ENCODE measurements around the gene PELI3. TPM values are rescaled to one million over a fixed set of nuclear protein-coding genes. Genes with fewer than 3 reads are reported as not detected.

Gene PELI3
- total RNA-seq, 1 donor from 2014 or later: 9.4 TPM

DNA sequence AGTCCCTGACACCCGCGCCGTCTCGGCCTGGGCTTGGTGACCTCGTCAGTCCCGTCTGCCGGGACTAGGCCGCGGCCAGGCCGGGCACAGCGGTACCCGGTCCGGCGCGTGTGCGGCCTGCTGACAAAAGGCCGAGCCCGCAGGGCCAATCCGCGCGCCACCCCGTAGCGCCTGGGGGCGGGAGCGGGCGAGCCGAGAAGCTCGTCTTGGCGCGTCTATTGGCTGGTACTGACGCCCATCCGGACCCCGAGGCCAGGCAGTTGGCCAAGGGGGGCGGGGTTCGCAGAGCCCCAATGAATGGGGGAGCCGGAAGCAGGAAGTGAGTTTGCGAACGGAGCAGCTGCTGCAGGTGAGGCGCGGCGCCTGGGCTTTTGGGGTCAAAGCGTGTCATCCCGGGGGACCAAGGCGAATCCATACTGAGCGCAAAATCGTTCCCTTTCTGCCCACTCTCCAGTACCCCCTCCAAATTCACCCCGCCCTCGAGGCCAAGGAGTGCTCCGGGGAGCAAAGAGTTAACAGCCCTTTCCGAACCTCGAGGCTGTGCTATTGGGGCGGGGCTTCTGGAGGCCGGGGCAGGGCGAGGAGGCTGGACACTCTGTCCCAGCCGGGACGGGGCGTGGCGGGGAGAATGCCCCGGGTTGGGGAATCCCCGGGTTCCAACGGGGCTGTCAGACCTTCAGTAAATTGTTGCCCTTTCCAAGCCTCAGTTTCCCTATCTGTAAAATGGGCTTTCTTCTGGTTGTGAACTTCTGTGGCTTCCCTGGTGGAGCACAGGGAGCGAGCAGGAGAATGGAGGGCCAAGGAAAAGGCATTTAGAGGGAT is 13.6 kb downstream of the PELI3 start, which contains the start of gene DPP3:
DPP3 (plus strand) TSS at position 318 of the 822 bp plus-strand sequence. CDS start 1,767 bp downstream, outside the sequence.
- Histone ChIP-seq H3K4me3 (ENCODE audit: low read length in 3 of 3) (peak within 1 kb of the TSS; percentile 84 to 91 (median 90)), H3K4me1 (ENCODE audit: control insufficient read depth in 3 of 3, insufficient read depth in 3 of 3, low read length in 3 of 3) (peaks cover 19 to 40% (median 24%) of the 10 kb centered on the region in 3 donors), H3K27ac (ENCODE audit: low read depth, low read length) (peak within 1 kb of the TSS; percentile 92), H3K9ac (ENCODE audit: low read depth in 1 of 3, low read length in 3 of 3) (peak within 1 kb of the TSS; percentile 93 to 98 (median 95)), H3K36me3 (ENCODE audit: control insufficient read depth in 3 of 3, insufficient read depth in 3 of 3, low read length in 3 of 3) (peaks cover 3 to 19% (median 10%) of the 10 kb centered on the region in 3 donors), H3K27me3 (ENCODE audit: control insufficient read depth in 3 of 3, insufficient read depth in 3 of 3, low read length in 3 of 3) (no peaks in the 10 kb centered on the region), H3K9me3 (ENCODE audit: control insufficient read depth in 3 of 3, low read length in 3 of 3) (no peaks in the 10 kb centered on the region)

DNA sequence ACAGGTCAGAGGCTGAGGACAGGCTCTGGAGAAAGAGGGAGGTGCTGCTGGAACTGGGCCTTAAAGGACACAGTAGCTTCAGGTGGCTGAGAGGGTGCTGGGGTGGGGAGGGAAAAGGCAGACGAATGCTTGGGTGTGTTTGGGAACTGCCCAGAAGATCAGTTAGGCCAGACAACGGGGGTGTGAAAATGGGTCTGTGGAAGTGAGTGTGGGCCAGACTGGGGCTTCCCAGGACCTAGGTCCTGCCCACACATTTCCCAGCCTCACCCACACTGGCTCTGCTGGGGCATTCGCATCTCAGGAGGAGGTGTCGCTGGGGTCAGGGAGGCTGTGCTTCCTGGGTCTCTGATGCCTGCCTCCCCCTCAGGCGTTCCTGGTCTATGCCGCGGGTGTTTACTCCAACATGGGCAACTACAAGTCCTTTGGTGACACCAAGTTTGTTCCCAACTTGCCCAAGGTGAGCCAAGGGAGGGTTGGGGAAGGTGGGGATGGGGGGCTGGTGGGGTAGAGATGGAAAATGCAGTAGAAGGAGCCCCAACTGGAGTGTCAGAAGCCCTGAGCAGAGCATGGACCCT is 18.2 kb downstream of the PELI3 start:
- Histone ChIP-seq H3K9me3 (ENCODE audit: control insufficient read depth in 3 of 3, low read length in 3 of 3) (no peaks in the 10 kb centered on the region), H3K9ac (ENCODE audit: low read depth in 1 of 3, low read length in 3 of 3) (no peak overlapping the region), H3K27me3 (ENCODE audit: control insufficient read depth in 3 of 3, insufficient read depth in 3 of 3, low read length in 3 of 3) (no peaks in the 10 kb centered on the region), H3K4me3 (ENCODE audit: low read length in 3 of 3) (no peak overlapping the region), H3K27ac (ENCODE audit: low read depth, low read length) (no peak overlapping the region), H3K4me1 (ENCODE audit: control insufficient read depth in 3 of 3, insufficient read depth in 3 of 3, low read length in 3 of 3) (peaks cover 3 to 13% (median 7%) of the 10 kb centered on the region in 3 donors), H3K36me3 (ENCODE audit: control insufficient read depth in 3 of 3, insufficient read depth in 3 of 3, low read length in 3 of 3) (peaks cover 14 to 38% (median 18%) of the 10 kb centered on the region in 3 donors)

DNA sequence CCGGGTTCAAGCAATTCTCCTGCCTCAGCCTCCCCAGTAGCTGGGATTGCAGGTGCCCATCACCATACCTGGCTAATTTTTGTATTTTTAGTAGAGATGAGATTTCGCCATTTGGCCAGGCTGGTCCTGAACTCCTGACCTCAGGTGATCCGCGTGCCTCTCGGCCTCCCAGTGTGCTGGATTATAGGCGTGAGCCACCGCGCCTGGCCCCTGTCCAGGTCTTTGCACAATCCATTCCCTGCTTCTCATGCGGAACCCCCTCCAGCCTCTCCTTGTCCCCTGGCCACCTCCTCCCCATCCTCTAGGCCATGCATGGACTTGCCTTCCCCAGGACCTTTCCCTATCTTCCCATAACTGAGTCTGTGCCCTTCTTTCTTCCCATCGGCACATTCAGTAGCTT is 22.3 kb downstream of the PELI3 start:
- Histone ChIP-seq H3K27ac (ENCODE audit: low read depth, low read length) (no peak overlapping the region), H3K4me1 (ENCODE audit: control insufficient read depth in 3 of 3, insufficient read depth in 3 of 3, low read length in 3 of 3) (no peaks in the 10 kb centered on the region), H3K36me3 (ENCODE audit: control insufficient read depth in 3 of 3, insufficient read depth in 3 of 3, low read length in 3 of 3) (peaks cover 26 to 48% (median 29%) of the 10 kb centered on the region in 3 donors), H3K9me3 (ENCODE audit: control insufficient read depth in 3 of 3, low read length in 3 of 3) (no peaks in the 10 kb centered on the region), H3K27me3 (ENCODE audit: control insufficient read depth in 3 of 3, insufficient read depth in 3 of 3, low read length in 3 of 3) (no peaks in the 10 kb centered on the region), H3K4me3 (ENCODE audit: low read length in 3 of 3) (no peak overlapping the region), H3K9ac (ENCODE audit: low read depth in 1 of 3, low read length in 3 of 3) (no peak overlapping the region)

DNA sequence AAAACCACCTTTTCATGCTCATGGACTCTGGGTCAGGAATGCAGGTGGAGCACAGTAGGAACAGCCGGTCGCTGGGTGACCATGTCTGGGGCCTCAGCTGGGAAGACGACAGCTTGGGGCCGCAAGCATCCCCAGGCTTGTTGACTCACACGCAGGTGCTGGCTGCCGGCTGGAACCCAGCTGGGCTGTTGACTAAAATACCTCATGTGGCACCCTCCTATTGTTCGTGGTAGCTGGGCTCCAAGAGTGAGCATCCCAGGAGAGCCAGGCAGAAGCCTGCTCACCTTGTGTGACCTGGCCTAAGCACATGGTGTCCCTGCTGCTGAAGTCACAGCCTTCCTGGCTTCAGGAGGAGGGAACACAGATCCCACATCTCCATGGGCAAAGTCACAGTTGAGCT is 22.9 kb downstream of the PELI3 start:
- Histone ChIP-seq H3K27me3 (ENCODE audit: control insufficient read depth in 3 of 3, insufficient read depth in 3 of 3, low read length in 3 of 3) (no peaks in the 10 kb centered on the region), H3K4me3 (ENCODE audit: low read length in 3 of 3) (no peak overlapping the region), H3K27ac (ENCODE audit: low read depth, low read length) (no peak overlapping the region), H3K36me3 (ENCODE audit: control insufficient read depth in 3 of 3, insufficient read depth in 3 of 3, low read length in 3 of 3) (peaks cover 26 to 48% (median 27%) of the 10 kb centered on the region in 3 donors), H3K9ac (ENCODE audit: low read depth in 1 of 3, low read length in 3 of 3) (no peak overlapping the region), H3K9me3 (ENCODE audit: control insufficient read depth in 3 of 3, low read length in 3 of 3) (no peaks in the 10 kb centered on the region), H3K4me1 (ENCODE audit: control insufficient read depth in 3 of 3, insufficient read depth in 3 of 3, low read length in 3 of 3) (no peaks in the 10 kb centered on the region)

DNA sequence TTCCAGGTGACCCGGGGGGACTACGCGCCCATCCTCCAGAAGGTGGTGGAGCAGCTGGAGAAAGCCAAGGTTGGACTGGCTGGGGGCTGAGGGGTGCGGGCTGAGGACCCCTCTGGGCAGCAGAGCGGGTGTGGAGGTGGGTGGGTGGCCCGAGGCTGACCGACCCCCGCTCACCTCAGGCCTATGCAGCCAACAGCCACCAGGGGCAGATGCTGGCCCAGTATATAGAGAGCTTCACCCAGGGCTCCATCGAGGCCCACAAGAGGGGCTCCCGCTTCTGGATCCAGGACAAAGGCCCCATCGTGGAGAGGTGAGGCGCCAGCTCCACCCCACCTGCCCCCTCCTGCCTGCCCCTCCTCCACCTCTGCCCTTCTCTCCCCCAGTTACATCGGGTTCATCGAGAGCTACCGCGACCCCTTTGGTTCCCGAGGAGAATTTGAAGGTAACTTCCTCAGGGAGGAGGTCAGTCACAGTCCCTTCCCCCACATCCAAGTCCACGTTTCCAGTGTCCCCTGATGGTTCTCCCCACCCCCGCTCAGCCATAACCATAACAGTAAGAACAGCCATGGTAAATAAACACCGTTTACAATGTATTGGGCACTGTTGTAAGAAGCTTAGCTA is 24.7 kb downstream of the PELI3 start:
- Histone ChIP-seq H3K9ac (ENCODE audit: low read depth in 1 of 3, low read length in 3 of 3) (no peak overlapping the region), H3K36me3 (ENCODE audit: control insufficient read depth in 3 of 3, insufficient read depth in 3 of 3, low read length in 3 of 3) (peaks cover 27 to 48% (median 34%) of the 10 kb centered on the region in 3 donors), H3K4me3 (ENCODE audit: low read length in 3 of 3) (no peak overlapping the region), H3K27ac (ENCODE audit: low read depth, low read length) (no peak overlapping the region), H3K4me1 (ENCODE audit: control insufficient read depth in 3 of 3, insufficient read depth in 3 of 3, low read length in 3 of 3) (no peaks in the 10 kb centered on the region), H3K27me3 (ENCODE audit: control insufficient read depth in 3 of 3, insufficient read depth in 3 of 3, low read length in 3 of 3) (no peaks in the 10 kb centered on the region), H3K9me3 (ENCODE audit: control insufficient read depth in 3 of 3, low read length in 3 of 3) (no peaks in the 10 kb centered on the region)

DNA sequence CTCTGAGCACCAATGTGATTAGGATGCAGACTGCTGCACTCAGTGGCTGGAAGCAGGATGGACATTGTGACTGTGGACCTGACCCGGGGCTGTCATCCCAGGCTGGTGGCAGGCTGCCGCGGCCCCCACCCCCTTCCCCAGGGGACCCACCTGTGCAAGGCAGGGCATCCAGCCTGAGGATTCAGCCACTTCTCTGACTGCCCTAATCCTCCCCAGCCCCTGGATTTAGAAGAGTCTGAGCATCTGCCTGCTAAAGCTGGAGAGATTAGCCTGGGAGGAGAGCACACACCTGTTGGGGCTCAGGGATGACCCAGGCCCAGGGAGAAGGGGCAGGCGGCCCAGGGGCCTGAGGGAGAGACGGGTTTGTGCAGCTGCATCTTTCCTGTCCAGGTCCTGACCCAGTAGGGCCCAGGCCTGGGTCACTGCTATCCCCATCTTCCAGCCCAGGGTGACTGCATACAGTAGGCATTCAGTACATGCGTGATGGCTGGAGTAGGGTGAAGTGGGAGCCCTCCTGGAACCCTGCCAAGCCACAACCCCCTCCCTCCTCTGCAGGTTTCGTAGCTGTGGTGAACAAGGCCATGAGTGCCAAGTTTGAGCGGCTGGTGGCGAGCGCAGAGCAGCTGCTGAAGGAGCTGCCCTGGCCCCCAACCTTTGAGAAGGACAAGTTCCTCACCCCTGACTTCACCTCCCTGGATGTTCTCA is 25.6 kb downstream of the PELI3 start:
- Histone ChIP-seq H3K9ac (ENCODE audit: low read depth in 1 of 3, low read length in 3 of 3) (no peak overlapping the region), H3K4me1 (ENCODE audit: control insufficient read depth in 3 of 3, insufficient read depth in 3 of 3, low read length in 3 of 3) (no peaks in the 10 kb centered on the region), H3K9me3 (ENCODE audit: control insufficient read depth in 3 of 3, low read length in 3 of 3) (no peaks in the 10 kb centered on the region), H3K36me3 (ENCODE audit: control insufficient read depth in 3 of 3, insufficient read depth in 3 of 3, low read length in 3 of 3) (peaks cover 30 to 52% (median 40%) of the 10 kb centered on the region in 3 donors), H3K27ac (ENCODE audit: low read depth, low read length) (no peak overlapping the region), H3K27me3 (ENCODE audit: control insufficient read depth in 3 of 3, insufficient read depth in 3 of 3, low read length in 3 of 3) (no peaks in the 10 kb centered on the region), H3K4me3 (ENCODE audit: low read length in 3 of 3) (no peak overlapping the region)

DNA sequence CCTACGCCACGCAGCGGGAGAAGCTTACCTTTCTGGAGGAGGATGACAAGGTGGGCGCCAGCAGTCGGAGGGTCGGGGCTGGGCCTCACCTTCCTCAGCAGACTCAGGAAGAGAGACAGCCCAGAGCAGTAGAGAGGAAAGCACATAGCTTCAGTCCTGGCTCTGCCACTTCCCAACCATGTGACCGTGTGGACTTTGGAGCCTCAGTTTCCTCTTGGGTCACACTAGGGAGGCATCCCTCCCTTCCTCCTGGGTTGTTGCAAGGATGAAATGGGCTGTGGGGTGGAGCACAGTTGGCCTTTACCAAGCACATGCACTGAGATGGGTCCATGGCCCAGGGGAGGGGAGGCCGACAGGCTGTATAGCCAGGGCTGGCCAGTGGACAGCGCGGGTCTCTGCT is 26.4 kb downstream of the PELI3 start:
- Histone ChIP-seq H3K27ac (ENCODE audit: low read depth, low read length) (no peak overlapping the region), H3K4me3 (ENCODE audit: low read length in 3 of 3) (no peak overlapping the region), H3K27me3 (ENCODE audit: control insufficient read depth in 3 of 3, insufficient read depth in 3 of 3, low read length in 3 of 3) (no peaks in the 10 kb centered on the region), H3K36me3 (ENCODE audit: control insufficient read depth in 3 of 3, insufficient read depth in 3 of 3, low read length in 3 of 3) (peaks cover 24 to 47% (median 34%) of the 10 kb centered on the region in 3 donors), H3K9ac (ENCODE audit: low read depth in 1 of 3, low read length in 3 of 3) (no peak overlapping the region), H3K9me3 (ENCODE audit: control insufficient read depth in 3 of 3, low read length in 3 of 3) (no peaks in the 10 kb centered on the region), H3K4me1 (ENCODE audit: control insufficient read depth in 3 of 3, insufficient read depth in 3 of 3, low read length in 3 of 3) (no peaks in the 10 kb centered on the region)

DNA sequence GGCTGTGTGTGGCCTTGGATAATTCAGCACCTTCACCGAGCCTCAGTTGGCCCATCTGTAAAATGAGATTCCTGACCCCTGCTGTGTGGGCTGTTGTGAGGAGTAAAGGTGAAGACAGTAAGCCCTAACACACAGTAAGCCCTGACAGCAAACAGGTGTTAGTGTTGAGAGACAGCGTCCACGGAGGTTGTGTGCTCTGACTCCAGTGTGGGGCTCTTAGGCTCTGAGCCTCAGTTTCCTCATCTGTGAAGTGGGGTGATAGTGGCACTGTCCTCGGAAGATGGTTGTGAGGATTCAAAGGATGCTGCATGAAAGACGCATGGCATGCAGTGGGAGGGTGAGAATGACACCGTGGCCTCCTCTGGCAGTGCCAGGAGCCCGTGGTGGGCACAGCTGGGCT is 27.8 kb downstream of the PELI3 start:
- Histone ChIP-seq H3K36me3 (ENCODE audit: control insufficient read depth in 3 of 3, insufficient read depth in 3 of 3, low read length in 3 of 3) (peaks cover 17 to 41% (median 32%) of the 10 kb centered on the region in 3 donors), H3K4me1 (ENCODE audit: control insufficient read depth in 3 of 3, insufficient read depth in 3 of 3, low read length in 3 of 3) (no peaks in the 10 kb centered on the region), H3K27me3 (ENCODE audit: control insufficient read depth in 3 of 3, insufficient read depth in 3 of 3, low read length in 3 of 3) (no peaks in the 10 kb centered on the region), H3K9me3 (ENCODE audit: control insufficient read depth in 3 of 3, low read length in 3 of 3) (no peaks in the 10 kb centered on the region), H3K9ac (ENCODE audit: low read depth in 1 of 3, low read length in 3 of 3) (no peak overlapping the region), H3K27ac (ENCODE audit: low read depth, low read length) (no peak overlapping the region), H3K4me3 (ENCODE audit: low read length in 3 of 3) (no peak overlapping the region)

DNA sequence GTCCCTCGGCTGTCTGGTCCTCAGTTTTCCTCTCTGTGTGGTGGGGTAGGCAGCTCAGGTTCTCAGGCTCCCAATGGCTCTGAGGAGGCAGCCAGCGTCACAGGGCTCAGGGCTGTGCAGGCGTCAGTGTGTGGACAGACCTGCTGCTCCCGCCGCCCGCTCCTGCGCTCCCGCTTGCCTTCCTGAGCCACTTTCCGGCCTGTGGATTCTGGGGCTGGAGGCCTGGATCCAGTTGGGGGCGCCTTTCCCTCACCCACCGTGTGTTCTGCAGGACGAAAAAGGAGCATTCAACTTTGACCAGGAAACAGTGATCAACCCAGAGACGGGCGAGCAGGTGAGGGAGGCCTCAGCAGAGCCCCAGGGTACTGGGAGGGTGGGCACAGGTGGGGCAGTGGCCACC is 28.2 kb downstream of the PELI3 start:
- H3K4me3 ChIP-seq (ENCODE audit: low read length in 3 of 3): no peak overlapping the region
- peaks cover 16 to 36% (median 31%) of the 10 kb centered on the region in 3 donors for H3K36me3 ChIP-seq (ENCODE audit: control insufficient read depth in 3 of 3, insufficient read depth in 3 of 3, low read length in 3 of 3)
- H3K27ac ChIP-seq (ENCODE audit: low read depth, low read length): no peak overlapping the region
- H3K27me3 ChIP-seq (ENCODE audit: control insufficient read depth in 3 of 3, insufficient read depth in 3 of 3, low read length in 3 of 3): no peaks in the 10 kb centered on the region
- H3K9ac ChIP-seq (ENCODE audit: low read depth in 1 of 3, low read length in 3 of 3): no peak overlapping the region
- H3K9me3 ChIP-seq (ENCODE audit: control insufficient read depth in 3 of 3, low read length in 3 of 3): no peaks in the 10 kb centered on the region
- no peaks in the 10 kb centered on the region for H3K4me1 ChIP-seq (ENCODE audit: control insufficient read depth in 3 of 3, insufficient read depth in 3 of 3, low read length in 3 of 3)
